22Rv1 (cell line): ENCODE data around the gene ZBTB3.

Source experiments
- H3K27ac ChIP-seq: fragments of 450-650 bp; 2 replicates; pipeline ENCODE4 v1.5.1; 2017
- CTCF ChIP-seq: fragments of 450-650 bp; IDR thresholded peaks from 2 replicates; pipeline ENCODE4 v1.5.1; 2017; ENCODE audit warnings: mild to moderate bottlenecking
- ZFX ChIP-seq: fragments of 450-650 bp; IDR thresholded peaks from 2 replicates; pipeline ENCODE4 v1.6.1; 2017; ENCODE audit warnings: antibody characterized with exemption, borderline replicate concordance

Gene ZBTB3

GRCh38 chr11:62753736-62754603 lies at the start of gene ZBTB3:
Gene ZBTB3 (minus strand): TSS chr11:62754160. CDS start chr11:62753664, 496 bp downstream.
- TF ChIP-seq ZFX (no peak), CTCF (no peak)
- peak within 1 kb of the TSS; percentile 80 for H3K27ac ChIP-seq

- H3K27ac ChIP-seq: no peak overlapping the region
- TF ChIP-seq CTCF (no peak), ZFX (no peak)
These were observed 47.1 kb upstream of the ZBTB3 start for GRCh38 chr11:62801071-62801470.

GRCh38 chr11:62799486-62799885 lies 45.5 kb upstream of the ZBTB3 start:
- TF ChIP-seq CTCF (no peak), ZFX (no peak)
- H3K27ac ChIP-seq: no peak overlapping the region

- no peak for TF ChIP-seq ZFX
- TF ChIP-seq CTCF: no peak
- no peak overlapping the region for H3K27ac ChIP-seq
These were observed 42.3 kb upstream of the ZBTB3 start for GRCh38 chr11:62796281-62796680.

- no peak for TF ChIP-seq ZFX
- no peak for TF ChIP-seq CTCF
- peak overlapping the region; percentile 98; the same call in 1 of the 2 replicates for H3K27ac ChIP-seq
These were observed 40.3 kb upstream of the ZBTB3 start for GRCh38 chr11:62794201-62794775.

- TF ChIP-seq CTCF (no peak), ZFX (no peak)
- H3K27ac ChIP-seq: peak overlapping the region; percentile 98
These were observed 38.2 kb upstream of the ZBTB3 start for GRCh38 chr11:62792202-62792575.
